ENCODE results near the gene MORN1.

Gene MORN1

GRCh38 chr1:2349806-2350205 lies 41.5 kb downstream of the MORN1 start:
- DNase-seq, result no peak

- no peak for DNase-seq
These were observed 42.7 kb downstream of the MORN1 start for GRCh38 chr1:2348346-2349325.

GRCh38 chr1:2347896-2348295 lies 43.5 kb downstream of the MORN1 start:
- no peak for DNase-seq

DNA sequence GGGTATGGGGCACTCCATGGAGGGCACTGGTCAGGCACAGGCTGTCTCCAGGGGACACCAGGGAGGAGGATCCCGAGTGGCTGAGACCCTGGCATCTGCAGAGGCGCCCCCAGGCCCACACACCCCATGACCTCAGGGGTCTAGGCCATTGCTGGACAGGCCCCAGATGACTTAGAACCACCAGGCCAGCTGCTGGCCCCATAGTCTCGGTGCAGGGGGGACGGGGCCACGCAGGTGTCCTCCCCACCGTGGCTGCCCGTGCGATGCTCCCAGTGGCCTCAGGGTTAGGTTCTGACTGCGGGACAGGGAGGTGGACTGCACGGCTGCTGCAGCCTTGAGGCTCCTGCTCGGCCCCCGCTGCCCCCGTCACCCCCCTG lies 44.0 kb downstream of the MORN1 start:
- no peak for DNase-seq

GRCh38 chr1:2346691-2347408 lies 44.5 kb downstream of the MORN1 start:
- DNase-seq, result no peak

DNA sequence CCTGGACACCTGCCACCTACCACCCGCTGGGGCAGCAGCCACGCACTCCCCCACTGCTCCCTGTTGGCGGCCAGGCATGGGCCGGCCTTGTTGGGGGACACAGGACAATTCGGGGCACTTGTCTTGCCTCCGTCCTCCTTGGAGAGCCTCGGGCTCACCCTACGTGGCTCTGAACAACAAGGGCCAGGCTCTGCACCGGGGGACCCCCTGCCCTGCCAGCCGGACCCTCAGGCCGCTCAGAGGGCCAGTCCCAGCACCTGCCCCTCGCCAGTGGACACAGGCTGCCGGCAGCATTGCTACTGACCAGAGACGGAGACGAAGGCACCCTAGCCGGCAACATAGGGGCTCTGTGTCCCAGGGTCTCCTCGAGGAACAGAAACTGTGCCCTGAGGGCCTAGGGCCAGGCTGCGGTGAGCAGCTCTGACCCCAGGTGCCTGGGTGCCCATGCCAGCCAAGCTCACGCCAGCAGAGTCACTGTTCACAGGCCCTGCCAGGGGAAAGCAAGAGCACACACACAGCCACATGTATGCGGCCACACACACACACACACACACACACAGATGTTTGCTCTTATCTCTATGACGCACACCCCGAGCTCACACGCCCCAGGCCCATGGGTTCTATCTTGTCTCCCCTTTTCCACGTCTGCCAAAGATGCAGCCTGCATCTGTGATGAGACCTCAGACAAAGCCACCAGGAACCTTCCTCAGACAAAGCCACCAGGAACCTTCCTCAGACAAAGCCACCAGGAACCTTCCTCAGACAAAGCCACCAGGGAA lies 45.9 kb downstream of the MORN1 start:
- no peak for DNase-seq

GRCh38 chr1:2344744-2345296 lies 46.5 kb downstream of the MORN1 start:
- DNase-seq, result no peak

- DNase-seq, result no peak
These were observed 47.2 kb downstream of the MORN1 start for GRCh38 chr1:2344121-2344681.

- no peak for DNase-seq
These were observed 48.1 kb downstream of the MORN1 start for GRCh38 chr1:2343023-2343935.

- no peak for DNase-seq
These were observed 48.9 kb downstream of the MORN1 start for GRCh38 chr1:2342384-2343022.

DNA sequence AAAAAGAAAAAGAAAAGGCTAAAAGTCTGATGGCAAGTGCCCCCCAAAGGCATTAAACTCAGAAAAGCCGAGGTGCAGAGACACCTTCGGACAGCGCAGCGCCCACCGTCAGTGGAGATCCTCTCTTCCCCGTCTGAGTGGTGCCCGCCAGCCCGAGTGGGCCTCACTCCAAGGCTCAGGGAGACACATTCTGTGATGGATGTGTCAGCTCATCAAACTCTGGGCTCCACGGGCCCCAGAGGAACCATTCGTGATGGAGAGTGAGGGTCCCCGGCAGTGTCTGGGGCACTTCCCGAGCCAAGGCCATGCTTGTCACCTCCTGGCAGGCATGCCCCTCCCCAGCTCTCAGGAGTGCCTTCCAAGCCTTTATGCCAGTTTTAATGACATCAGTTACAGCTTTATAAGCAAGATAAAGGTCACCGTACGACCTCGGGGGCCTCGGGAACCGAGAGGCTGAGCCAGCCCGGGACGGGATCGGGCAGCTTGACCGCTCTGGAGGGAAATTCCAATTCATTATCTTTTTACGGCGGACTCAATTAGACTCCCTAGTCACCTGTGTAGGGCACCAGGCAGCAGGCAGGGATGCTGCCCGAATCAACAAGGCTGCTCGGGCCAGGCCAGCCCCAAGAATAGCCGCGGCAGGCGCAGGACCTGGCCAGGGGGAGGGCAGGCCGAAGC lies 49.5 kb downstream of the MORN1 start:
- DNase-seq, result no peak

DNA sequence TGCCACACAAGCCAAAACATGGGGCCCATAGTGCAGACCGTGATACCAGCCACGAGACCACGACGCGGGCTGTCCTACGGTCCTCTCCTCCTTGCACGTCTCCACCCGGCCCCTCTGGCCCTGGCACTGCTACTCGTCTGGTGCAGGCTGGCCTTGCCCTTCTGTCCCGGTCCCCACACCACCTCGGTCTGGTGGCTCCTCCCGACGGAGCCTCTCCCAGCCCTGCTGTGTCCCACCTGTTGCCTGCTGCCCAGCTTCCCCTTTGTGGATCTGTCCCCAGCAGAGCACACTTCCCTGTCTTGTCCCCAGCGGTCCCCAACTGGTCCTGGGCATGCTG lies 50.5 kb downstream of the MORN1 start:
- DNase-seq, result no peak

DNA sequence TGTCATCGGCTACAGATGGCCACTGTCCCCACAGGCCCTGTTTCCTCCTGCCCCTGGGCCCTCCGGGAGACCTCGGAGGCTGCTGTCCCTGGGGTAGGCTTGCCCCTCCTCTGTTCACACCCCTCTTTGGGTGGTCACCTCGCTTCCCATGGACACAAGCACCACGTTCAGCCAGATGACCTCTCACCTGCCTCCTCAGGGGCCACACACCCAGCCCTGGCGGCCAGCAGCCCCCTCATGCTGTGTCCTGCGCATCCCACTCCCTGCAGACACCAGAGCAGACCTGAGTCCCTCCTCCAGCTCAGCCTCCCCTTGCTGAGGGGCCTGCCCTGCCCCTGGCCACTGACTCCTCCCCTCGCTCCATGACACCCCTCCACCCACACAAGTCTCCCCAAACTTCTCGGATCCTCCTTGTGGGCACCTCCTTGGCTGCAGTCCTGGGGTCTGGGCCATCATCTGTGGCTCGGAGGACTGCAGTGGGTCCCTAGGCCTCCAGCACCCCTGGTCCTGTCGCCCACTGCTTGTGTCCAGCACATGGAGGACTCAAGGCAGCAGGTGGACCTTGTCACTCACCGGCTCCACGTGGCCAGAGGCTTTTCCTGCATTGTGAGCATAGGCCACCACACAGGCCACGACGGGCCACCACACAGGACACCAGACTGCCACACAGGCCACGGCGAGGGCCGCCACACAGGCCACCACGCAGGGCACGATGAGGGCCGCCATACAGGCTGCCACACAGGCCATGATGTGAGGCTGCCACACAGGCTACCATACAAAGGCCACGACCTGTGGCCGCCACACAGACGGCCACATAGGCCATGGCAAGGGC lies 51.1 kb downstream of the MORN1 start:
- DNase-seq, result no peak

GRCh38 chr1:2339206-2340085 lies 51.9 kb downstream of the MORN1 start:
- no peak for DNase-seq

- DNase-seq, result no peak
These were observed 53.9 kb downstream of the MORN1 start for GRCh38 chr1:2337501-2337900.

DNA sequence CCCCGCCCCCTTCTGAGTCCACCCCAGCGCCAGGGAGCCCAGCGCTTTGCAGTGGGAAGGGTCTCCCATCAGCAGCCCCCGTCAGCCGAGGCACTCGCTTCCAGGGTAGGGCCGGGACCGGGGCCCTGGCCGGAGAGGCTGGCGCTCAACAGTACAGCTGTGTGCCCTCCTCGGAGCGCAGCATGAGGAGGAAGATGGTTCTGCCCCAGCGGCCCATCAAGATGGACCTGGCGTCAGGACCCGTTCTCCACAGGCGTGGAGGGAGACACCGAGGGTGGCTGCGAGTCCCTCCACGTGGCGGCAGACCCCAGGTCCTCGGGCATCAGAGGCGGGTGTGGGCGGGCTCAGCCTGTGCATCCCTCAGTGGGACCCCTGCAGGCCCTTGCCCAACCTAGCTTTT lies 54.3 kb downstream of the MORN1 start:
- no peak for DNase-seq

GRCh38 chr1:2336499-2336898 lies 54.9 kb downstream of the MORN1 start:
- no peak for DNase-seq

DNA sequence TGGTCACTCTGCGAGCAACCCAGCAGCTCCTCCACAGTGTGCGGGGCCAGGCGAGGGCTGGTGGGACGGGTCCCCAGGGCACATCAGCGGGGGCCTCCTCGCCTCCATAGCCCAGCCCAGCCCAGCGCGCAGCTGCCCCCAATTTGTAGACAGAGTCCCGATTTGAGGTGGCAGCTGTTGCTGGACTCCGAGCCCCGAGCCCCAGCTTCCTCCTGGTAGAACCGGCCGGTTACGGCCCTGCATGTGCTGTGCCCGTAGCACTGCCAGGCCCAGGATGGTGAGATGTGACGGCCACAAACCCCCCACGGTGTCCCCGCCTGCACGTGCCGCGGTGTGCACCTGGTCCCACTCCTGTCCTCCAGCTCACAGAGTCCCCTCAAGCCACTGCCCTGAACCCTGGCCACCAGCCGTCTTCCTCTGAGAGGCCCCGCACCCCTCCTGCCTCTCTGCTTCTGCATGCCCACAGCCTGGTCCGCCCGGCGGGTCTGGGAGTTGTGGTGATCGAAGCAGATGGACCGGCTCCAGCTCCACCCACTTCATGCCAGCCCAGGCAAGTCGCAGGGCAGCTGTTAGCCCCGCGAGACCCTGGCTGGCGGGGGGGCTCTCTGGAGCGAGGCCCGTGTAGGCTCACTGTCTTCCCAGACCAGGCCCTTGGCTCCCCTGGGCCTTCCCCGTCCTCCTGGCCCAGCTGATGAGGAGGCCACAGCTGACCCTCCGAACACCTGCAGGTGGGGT lies 55.5 kb downstream of the MORN1 start:
- no peak for DNase-seq

Measured in stimulated activated CD8-positive, alpha-beta memory T cell treated with anti-CD3 and anti-CD28 coated beads, Interleukin-4, amount 100 ng/mL, for 48 hours (primary cell).